Measurements from ENCODE around the gene CCDC184.
"Not testable (repeated sequence)": the region's sequence is repeated elsewhere in the genome, so short reads cannot be mapped to it uniquely, and the experiment has no call there.

The CCDC184 gene

GRCh38 chr12:48180424-48180823 is 3.0 kb upstream of the CCDC184 start:
- DNase-seq: no peak

- no peak for DNase-seq
Measured at GRCh38 chr12:48180857-48181495, 2.5 kb upstream of the CCDC184 start.

GRCh38 chr12:48182631-48183030 is 813 bp upstream of the CCDC184 start:
- DNase-seq: peak; percentile 31 to 57 (median 34)

- DNase-seq: no peak
Measured at GRCh38 chr12:48183876-48184548, 568 bp downstream of the CCDC184 start.

- no peak for DNase-seq
Measured at GRCh38 chr12:48184549-48184922, 1.1 kb downstream of the CCDC184 start.

DNA sequence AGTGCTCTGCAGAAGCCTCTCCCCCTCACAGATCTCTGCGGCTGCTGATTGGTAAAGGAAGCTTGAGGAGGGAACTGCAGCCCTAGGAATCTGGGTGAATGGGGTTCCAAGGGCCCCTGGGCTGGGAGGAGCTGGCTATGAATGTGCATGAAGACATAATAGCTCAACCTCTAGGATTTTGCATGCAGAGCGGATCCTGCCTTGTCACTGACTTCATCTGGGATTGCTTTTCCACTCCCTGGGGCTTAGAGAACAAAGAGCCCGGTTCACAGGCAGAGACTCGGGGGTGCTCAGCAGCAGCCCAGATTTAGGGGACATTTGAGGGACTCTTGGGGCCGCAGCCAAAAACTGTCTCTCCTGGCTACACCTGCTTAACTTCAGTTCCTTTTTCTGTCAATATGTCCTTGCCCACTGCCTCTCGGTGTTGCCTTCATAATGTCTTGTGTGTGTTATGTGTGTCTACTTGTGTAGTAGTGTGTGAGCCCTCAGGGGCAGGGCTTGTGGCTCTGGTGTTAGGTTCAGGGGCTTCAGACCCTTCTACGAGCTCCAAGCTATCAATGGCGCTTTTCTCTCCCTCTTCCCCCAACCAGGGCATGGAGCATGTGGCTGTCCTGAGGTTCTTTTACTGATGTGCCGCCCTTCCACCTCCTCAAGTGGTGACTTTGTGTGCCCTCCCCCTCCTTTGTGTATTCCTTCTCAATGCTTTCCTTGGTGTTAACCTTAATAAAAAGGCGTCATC is 1.9 kb downstream of the CCDC184 start:
- DNase-seq: no peak

DNA sequence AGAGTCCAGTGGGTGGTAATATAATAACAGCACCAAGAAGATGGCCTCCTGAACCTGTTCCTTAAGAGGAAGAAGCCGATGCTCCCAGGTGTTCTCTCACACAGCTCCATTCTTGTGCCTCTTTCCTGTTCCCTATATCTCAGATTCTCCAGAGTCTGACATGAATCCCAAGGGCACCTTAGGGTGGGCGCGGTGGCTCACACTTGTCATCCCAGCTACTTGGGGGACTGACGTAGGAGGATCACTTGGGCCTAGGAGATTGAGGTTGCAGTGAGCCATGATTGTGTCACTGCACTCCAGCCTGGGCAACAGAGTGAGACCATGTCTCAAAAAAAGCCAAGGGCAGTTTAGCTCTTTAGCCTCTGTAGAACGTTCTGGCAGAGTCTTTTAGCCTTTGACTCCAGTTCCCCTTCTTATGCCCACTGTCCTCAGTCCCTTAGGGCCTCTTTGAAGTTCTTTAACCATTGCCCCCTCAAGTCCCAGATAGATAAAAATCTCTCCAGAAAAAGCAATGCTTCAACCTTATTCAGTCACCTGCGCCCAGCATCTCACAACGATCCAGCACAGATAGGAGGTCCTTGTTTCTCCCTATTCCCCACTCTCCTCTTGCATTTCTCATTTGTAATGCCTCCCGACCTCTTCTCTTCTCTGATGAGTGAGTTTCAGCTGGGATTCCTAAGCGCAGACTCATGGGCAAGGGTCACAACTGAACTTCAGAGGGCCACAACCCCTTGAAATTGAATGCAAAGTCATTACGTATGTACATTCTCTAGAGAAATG is 4.7 kb downstream of the CCDC184 start:
- DNase-seq: no peak

DNA sequence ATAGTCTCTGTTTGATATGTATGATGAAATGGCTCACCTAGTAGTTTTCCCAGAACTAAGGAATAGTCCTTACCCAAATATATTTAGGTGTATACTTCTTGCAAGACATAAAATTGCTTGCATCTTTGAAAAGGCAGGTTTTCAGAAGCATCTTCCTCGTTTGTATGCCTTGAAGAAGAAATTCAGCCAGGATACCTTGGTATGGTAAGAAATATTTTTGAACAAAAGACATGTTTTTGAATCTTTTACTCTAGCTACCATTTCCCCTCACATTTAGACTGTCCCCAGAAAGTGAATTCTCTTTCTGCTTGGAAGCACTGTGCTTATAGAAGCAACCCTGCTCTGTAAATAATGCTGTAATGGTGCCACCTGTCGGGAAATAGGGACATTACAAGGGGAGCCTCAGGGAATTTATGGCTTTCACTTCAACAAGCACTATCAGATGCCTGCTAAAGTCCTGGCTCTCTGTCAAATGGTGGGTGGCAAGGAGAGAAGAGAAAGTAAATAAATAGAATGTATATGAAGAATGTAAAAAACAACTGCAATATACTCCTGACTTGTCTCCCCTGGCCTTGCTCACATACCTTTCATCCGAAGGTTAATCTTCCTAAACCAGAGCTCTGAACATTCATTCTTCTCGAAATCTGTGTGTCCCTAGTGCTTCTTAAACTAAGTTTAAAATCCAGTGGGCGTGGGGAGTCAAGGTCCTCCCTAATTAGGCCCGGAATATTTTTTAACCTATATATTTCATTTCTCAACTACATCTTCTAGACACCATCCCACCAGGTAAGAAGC is 6.1 kb downstream of the CCDC184 start:
- DNase-seq: peak; percentile 72 to 78 (median 76)

DNA sequence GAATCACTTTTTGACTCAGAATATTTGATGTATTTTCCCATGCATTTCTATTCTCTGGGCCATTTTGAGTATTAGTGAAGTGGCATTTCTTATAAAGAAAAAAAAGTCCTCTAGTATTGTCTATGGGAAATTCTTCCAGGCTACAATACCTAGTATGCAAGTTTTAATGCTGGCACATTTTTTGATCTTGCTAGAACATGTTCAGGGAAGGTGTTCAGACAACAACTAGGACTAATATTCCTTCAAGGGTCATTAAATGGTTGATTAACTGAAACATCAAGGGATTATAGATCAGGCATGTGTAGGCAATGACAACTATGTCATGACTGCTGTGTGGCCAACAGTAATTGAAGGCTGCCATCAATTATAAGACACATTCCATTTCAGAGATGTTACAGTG is 7.7 kb downstream of the CCDC184 start:
- no peak for DNase-seq

DNA sequence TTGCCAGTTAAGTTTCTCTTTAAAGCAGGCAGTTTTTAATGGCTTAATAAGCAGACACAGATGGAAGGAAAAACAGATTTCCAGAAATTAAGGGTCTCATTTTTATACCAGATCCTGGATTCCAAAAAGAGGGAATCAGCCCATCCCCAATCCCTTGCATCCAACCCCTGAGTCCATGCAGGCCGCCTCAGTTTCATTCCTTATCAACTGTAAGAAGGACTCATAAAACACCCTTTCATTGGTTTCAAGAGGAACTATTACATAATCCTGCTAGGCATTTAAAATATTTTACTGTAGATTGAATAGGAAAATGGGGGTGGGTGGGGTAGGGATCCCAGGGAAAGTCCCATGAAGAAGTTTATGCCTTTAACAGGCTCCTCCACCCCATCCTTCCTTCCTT is 9.4 kb downstream of the CCDC184 start:
- DNase-seq: no peak

DNA sequence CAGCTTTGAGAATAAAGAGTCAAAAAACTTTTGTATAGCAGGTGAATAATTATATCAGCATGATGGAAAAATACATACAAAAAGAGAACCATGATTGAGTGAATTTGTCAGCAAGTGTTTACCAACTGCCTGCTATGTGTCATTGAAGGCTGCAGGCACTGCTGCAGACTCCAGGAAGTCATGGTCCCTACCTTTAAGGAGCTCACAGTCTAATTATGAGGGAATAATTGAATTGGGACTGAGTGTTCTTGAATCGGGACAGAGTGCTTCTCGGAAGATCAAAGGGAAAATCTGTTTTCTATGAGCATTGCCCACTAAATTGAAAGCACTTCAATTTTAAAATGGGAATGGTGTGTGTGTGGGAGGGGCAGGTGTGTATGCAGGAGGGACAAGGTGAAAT is 10.2 kb downstream of the CCDC184 start:
- no peak for DNase-seq

GRCh38 chr12:48194799-48195201 is 11.4 kb downstream of the CCDC184 start:
- DNase-seq: no peak

DNA sequence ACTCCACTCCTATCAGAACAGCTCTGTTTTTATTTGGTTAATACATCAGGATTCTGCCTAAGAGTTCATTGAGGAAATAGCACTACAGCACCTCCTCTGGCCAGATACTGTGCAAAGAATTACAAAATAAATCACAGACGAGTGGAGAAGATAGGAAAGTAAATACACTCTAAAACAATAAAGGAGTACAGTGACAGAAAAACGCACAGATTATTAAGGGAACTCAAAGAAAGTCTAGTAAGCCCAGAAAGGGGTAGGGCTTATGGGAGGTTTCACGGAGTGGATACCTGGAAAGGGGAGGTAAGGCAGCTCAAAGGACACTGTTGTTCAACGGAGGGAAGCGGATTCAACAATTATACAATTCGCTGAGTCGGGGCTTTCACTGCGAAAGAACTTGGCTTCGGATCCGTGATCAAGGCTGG is 14.1 kb downstream of the CCDC184 start:
- DNase-seq: peak; percentile 52 to 66 (median 65)

- DNase-seq: peak; percentile 97 to 99 (median 98)
Measured at GRCh38 chr12:48197971-48198671, 14.7 kb downstream of the CCDC184 start.

- DNase-seq: peak; percentile 19 to 51 (median 35)
Measured at GRCh38 chr12:48198672-48198971, 15.2 kb downstream of the CCDC184 start.

DNA sequence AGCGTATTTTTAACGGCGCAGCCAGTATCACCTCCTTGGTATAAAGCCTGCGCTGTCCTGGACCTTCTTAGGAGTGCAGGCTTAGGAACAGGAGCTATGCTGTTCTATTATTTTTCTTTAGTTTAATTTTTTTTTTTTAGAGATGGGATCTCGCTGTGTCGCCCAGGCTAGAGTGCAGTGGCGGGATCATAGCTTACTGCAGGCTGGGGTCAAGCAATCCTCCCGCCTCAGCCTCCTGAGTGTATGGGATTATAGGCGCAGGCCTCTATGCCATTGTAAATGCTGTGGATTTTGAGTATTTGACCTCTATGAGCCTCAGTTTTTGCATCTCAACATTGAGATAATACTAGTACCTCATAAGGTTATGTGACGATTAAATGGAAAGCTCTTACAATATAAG is 15.5 kb downstream of the CCDC184 start:
- peak in 1 of 3 donors; percentile 13 for DNase-seq

GRCh38 chr12:48199774-48200221 is 16.4 kb downstream of the CCDC184 start:
- peak; percentile 51 to 85 (median 54) for DNase-seq

DNA sequence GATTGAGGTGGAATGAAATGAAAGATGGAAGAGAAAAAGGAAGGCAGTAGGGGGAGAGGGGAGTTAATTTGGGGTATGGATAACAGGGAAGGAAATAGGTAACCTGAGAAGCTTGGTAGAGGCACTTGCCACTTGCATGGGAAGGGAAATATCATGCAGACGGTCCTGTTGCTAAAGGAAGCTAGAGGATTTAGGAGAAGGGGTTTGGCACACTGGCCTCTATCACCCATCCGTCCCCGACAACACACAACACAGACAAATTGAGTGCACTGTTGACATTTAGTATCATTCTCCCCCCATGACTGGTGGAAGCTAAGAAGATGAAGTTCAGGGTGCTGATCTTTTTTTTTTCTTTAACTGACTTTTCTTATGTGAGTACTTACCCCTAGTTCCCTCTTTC is 17.6 kb downstream of the CCDC184 start:
- peak in 1 of 3 donors; percentile 11 for DNase-seq

GRCh38 chr12:48201516-48201915 is 18.1 kb downstream of the CCDC184 start:
- no peak for DNase-seq

DNA sequence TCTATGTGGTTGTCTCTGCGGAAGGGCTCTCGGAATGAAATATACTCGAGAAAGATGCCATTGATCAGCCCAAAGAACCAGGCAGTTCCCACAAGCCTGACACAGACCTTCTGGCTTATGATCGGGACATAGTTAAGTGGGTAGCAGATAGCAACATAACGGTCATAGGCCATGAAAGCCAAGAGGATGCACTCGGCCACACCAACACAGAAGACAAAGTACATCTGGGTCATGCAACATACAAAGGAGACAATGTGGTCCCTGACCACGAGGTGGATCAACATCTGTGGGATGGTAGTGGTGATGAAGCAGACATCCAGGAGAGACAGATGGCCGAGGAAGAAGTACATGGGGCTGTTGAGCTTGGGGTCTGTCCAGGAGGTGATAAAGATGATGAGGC is 19.3 kb downstream of the CCDC184 start:
- DNase-seq: no peak

DNA sequence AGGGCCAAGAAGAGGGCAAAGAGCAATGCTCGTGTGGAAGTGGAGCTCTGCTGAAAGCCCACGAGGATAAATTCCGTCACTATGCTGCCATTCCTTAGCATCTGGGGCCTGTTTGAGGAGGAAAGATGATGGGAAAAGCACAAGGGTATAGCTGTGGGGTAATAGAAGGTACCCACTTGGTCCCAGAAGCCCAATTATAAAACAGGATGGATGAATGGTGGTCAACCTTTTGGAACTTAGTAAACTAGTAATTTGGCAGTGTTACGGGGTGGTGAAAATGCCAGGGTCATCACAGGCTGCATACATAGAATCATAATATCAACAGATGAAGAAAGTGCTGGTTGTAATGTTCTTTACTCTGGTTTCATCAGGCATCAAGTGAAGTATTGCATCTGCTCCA is 19.7 kb downstream of the CCDC184 start, which contains the start of gene OR10AD1:
OR10AD1 (minus strand) TSS at position 101 of the 400 bp plus-strand sequence; CDS start at position 101, 0 bp downstream.
- DNase-seq: no peak

DNA sequence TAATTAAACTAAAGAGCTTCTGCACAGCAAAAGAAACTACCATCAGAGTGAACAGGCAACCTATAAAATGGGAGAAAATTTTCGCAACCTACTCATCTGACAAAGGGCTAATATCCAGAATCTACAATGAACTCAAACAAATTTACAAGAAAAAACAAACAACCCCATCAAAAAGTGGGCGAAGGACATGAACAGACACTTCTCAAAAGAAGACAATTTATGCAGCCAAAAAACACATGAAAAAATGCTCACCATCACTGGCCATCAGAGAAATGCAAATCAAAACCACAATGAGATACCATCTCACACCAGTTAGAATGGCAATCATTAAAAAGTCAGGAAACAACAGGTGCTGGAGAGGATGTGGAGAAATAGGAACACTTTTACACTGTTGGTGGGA is 26.1 kb downstream of the CCDC184 start:
- not testable (repeated sequence) for DNase-seq

Data from suppressor macrophage treated with lipopolysaccharide for 1 hour (primary cell).